Small intestine (tissue), 7 donors: ENCODE results near the gene CECR2. TPM values are rescaled to one million over a fixed set of nuclear protein-coding genes. Genes with fewer than 3 reads are reported as not detected.
"Not testable (repeated sequence)": the region's sequence is repeated elsewhere in the genome, so short reads cannot be mapped to it uniquely, and the experiment has no call there.

ENCODE experiments used
- DNase-seq, 2 donors: peaks; one replicate each; pipeline versions ENCODE4 v3.0.0 to v3.0.0-alpha.2; 2013
- FAIRE-seq: peaks from 2 replicates; lab custom pipeline; 2012; peaks lifted over from hg19 to GRCh38; lab: Jason Lieb, UNC
- H3K27ac ChIP-seq, 3 donors: one replicate each; pipeline ENCODE4 v1.5.1; 2013; ENCODE audit warnings: low read length in 2 of 3, mild to moderate bottlenecking in 2 of 3, control low read depth in 1 of 3, inconsistent platforms in 1 of 3, low read depth in 1 of 3, moderate library complexity in 1 of 3
- H3K27me3 ChIP-seq, 3 donors: one replicate each; pipeline ENCODE4 v1.6.1; 2013; ENCODE audit warnings: low read length in 3 of 3, inconsistent platforms in 1 of 3; ENCODE audit not compliant: control insufficient read depth in 3 of 3, insufficient read depth in 3 of 3
- H3K36me3 ChIP-seq, 3 donors: one replicate each; pipeline ENCODE4 v1.6.1; 2013; ENCODE audit warnings: low read length in 3 of 3, inconsistent platforms in 1 of 3, low read depth in 1 of 3, mild to moderate bottlenecking in 1 of 3, moderate library complexity in 1 of 3; ENCODE audit not compliant: control insufficient read depth in 3 of 3, insufficient read depth in 2 of 3
- H3K4me1 ChIP-seq, 3 donors: one replicate each; pipeline ENCODE4 v1.6.1; 2013; ENCODE audit warnings: low read length in 2 of 3, inconsistent platforms in 1 of 3, low read depth in 1 of 3, mild to moderate bottlenecking in 1 of 3, moderate library complexity in 1 of 3; ENCODE audit not compliant: control insufficient read depth in 3 of 3, insufficient read depth in 2 of 3
- H3K4me3 ChIP-seq, 3 donors: one replicate each; pipeline ENCODE4 v1.5.1; 2013; ENCODE audit warnings: low read length in 3 of 3, control low read depth in 1 of 3, inconsistent platforms in 1 of 3, low read depth in 1 of 3, mild to moderate bottlenecking in 1 of 3, moderate library complexity in 1 of 3
- H3K9me3 ChIP-seq, 2 donors: one replicate each; pipeline ENCODE4 v1.6.1; 2013; ENCODE audit warnings: low read depth in 1 of 2, low read length in 1 of 2; ENCODE audit not compliant: control insufficient read depth in 2 of 2, insufficient read depth in 1 of 2
- WGBS, 3 donors: extraction: QIAGEN DNeasy Blood & Tissue Kit; methylation state at CpG; one replicate each; pipeline ENCODE4 v1.1.7; 2013; 5-methylcytosine and 5-hydroxymethylcytosine counted together
- polyA plus RNA-seq, 4 donors: library from polyadenylated mRNA; stranded (reverse) in 3 of 4; unstranded in 1 of 4; fragments of 200-250 nt in 3 of 4; fragments of 120-200 nt in 1 of 4; gene quantifications; one replicate each; pipeline versions ENCODE4 v1.2.1 to v1.2.3, GENCODE V29; 2013
- donor health status: healthy with polysubstance abuse.
- donor health status: control.
- donor health status: control.
- donor health status: Bipolar disorder and iron deficiency.
- donor health status: healthy.

The CECR2 gene
- polyA plus RNA-seq, 4 donors = under 0.01 to 0.84 (median 0.34) TPM

DNA sequence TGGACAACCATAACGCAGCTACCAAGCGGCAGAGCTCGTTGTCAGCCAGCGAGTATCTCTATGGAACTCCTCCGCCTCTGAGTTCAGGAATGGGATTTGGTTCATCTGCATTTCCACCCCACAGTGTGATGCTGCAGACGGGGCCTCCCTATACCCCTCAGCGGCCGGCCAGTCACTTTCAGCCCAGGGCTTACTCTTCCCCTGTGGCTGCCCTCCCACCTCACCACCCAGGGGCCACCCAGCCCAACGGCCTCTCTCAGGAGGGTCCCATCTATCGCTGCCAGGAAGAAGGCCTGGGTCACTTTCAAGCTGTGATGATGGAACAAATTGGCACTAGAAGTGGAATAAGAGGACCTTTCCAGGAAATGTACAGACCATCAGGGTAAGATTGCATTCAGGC lies 179.9 kb downstream of the CECR2 start:
- Histone ChIP-seq H3K27me3 (no peaks in the 10 kb centered on the region), H3K9me3 (no peaks in the 10 kb centered on the region), H3K4me3 (no peak overlapping the region), H3K4me1 (no peaks in the 10 kb centered on the region), H3K27ac (no peak overlapping the region), H3K36me3 (no peaks in the 10 kb centered on the region)
- WGBS, 3 donors = 88 to 91% (median 89%) methylated on average over 10 of the region's 10 CpGs
- FAIRE-seq (no peak), DNase-seq (no peak)

DNA sequence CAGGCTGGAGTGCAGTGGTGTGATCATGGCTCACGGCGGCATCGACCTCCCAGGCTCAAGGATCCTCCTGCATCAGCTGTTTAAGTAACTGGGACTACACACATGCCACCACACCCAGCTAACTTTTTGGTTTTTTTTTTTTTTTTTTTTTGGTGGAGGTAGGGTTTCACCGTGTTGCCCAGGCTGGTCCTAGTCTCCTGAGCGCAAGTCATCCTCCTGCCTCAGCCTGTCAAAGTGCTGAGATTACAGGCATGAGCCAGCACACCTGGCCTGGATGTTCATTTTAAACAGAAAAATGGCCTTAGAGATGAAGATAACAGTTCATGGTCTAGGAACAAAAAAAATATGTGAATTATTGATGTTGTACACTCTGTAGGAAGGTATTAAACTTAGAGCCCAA lies 180.4 kb downstream of the CECR2 start:
- Histone ChIP-seq H3K4me1 (no peaks in the 10 kb centered on the region), H3K27ac (no peak overlapping the region), H3K9me3 (no peaks in the 10 kb centered on the region), H3K4me3 (no peak overlapping the region), H3K36me3 (no peaks in the 10 kb centered on the region), H3K27me3 (no peaks in the 10 kb centered on the region)
- 90 to 95% (median 91%) methylated on average over 5 of the region's 5 CpGs for WGBS, 3 donors
- FAIRE-seq = no peak
- no peak for DNase-seq

DNA sequence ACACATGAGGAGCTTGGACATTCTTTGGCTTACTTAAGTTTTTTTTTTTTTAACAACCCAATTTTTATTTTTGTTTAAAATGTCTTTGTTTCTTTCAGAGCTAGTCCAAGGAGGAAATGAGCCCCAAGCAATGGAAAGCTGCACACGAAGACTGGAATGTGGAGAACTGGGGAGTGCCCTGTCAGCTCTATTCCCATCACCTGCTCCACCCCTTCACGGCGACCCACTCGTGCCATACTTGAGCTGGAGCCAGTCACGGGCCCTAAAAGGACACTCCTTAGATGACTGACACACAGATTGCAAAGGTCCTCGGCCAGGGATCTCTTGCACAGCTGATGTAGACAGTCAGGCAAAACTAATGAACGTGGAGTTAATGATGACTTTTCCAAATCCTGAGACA lies 183.5 kb downstream of the CECR2 start:
- FAIRE-seq (no peak), DNase-seq (no peak)
- Histone ChIP-seq H3K36me3 (no peaks in the 10 kb centered on the region), H3K4me1 (no peaks in the 10 kb centered on the region), H3K27ac (no peak overlapping the region), H3K9me3 (no peaks in the 10 kb centered on the region), H3K27me3 (no peaks in the 10 kb centered on the region), H3K4me3 (no peak overlapping the region)
- WGBS, 3 donors = 13 to 61% (median 43%) methylated on average over 7 of the region's 7 CpGs

DNA sequence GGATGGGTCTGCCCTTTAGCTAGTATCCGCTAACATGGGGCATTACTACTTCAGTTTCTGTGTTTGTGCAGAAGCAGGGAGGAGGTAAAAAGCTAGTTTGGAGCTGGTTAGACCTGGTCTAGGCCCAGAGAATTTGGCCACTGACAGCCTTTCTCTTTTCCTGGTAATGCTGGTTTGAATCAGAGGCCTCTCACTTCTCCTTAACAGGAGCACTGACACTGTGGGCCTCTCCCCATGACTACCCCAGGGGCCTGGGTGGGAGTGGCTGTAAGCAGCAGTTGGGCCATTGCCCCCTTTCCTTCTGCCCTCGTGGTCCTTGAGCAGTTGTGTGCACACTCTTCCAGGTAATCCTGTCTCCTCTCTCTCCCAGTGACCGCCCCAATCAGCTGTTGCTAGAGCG lies 185.6 kb downstream of the CECR2 start:
- Histone ChIP-seq H3K27ac (no peak overlapping the region), H3K36me3 (no peaks in the 10 kb centered on the region), H3K4me1 (no peaks in the 10 kb centered on the region), H3K4me3 (no peak overlapping the region), H3K27me3 (no peaks in the 10 kb centered on the region), H3K9me3 (no peaks in the 10 kb centered on the region)
- FAIRE-seq = no peak
- 77 to 81% (median 79%) methylated on average over 4 of the region's 4 CpGs for WGBS, 3 donors
- no peak for DNase-seq

DNA sequence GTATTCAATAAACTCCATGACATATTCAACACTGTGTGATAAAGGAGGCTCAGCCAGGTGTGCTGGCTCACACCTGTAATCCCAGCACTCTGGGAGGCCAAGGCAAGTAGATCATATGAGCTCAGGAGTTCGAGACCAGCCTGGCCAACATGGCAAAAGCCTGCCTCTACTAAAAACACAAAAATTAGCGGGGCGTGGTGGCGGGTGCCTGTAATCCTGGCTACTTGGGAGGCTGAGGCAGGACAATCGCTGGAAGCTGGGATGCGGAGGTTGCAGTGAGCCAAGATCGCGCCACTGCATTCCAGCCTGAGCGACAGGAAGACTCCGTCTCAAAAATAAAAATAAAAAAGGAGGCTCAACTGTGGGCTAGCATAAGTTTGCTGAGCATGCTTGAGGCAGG lies 189.9 kb downstream of the CECR2 start:
- Histone ChIP-seq H3K4me1 (no peaks in the 10 kb centered on the region), H3K36me3 (no peaks in the 10 kb centered on the region), H3K4me3 (no peak overlapping the region), H3K27ac (no peak overlapping the region), H3K27me3 (no peaks in the 10 kb centered on the region), H3K9me3 (no peaks in the 10 kb centered on the region)
- no peak for FAIRE-seq
- no peak for DNase-seq
- 88 to 93% (median 93%) methylated on average over 10 of the region's 10 CpGs for WGBS, 3 donors

DNA sequence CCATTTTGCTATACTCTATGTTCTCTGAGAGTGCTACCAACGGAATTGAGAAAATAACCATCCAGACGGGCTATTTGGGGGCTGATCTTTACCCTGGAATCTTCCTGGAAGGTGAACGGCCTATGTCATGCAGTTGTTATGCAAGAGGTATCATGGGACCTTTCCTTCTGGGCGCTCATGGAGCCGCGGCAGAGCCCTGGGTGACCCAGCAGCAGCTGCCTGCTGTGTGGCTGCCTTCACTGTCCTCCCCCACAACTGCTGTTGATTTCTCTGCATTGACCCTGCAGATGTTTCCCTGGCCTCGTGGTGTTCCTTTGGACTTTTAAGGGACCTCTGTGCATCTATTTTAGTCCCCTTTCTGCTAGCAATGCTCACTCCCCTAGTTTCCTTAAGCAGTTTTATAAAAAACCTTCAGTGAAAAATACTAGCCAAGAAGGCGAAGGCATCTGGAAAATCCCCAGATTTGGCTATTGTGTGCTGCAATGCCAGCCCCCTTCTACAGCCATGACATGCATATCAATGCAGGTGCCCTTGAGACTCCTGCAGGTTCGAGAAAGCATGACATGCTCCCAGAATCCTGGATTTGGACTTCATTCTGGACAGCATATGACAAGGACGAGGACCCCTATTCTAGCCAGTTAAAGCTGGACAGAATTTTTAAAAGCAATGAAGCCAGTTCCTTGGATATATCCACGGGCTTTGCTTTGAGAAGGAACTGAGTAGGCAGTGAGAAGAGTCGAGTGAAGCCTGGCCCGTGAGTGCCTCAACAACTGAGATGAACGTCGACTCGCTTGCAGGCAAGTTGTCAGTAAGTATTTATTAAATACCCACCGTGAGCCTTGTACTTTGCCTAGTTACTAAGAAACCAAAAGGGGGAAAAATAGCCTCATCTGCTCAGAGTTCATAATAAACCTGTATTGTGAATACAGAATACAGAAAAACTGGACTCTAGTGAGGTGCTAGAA lies 193.9 kb downstream of the CECR2 start, which contains the start of gene SLC25A18:
Gene SLC25A18, plus strand, starts transcription at position 593 of the 965 bp plus-strand sequence. CDS start 16,447 bp downstream, outside the sequence.
- H3K4me3 ChIP-seq = no peak within 1 kb of the TSS
- no peaks in the 10 kb centered on the region for H3K9me3 ChIP-seq
- WGBS, 3 donors = 48 to 57% (median 53%) methylated on average over 17 of the region's 17 CpGs
- no peak for FAIRE-seq
- no peaks in the 10 kb centered on the region for H3K27me3 ChIP-seq
- no peaks in the 10 kb centered on the region for H3K4me1 ChIP-seq
- H3K36me3 ChIP-seq = no peaks in the 10 kb centered on the region
- peak within 1 kb of the TSS in 2 of 3 donors; percentile 15 to 32 for H3K27ac ChIP-seq
- peak in 1 of 2 donors; percentile 78 for DNase-seq

DNA sequence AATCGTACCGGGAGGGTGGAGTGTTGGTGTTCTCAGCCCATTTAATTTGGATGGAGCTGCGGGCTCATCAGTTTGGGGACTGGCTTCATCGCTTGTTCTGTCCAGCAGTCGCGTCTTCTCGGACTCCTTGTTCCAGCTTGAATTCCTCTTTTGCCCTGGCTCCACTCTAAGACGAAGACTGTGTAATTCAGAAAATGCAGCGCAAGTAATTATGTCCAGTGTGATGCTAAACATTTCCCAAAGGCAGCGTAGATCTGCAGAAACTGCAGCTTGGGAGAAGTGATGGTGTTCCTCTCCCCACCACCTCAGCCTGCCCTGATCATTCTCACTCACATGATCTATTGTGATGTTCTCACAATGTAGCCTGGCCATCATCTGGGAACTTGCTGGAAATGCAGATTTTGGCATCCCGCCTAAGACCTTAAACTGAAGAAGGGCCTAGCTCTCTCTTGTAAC lies 194.7 kb downstream of the CECR2 start:
- H3K27ac ChIP-seq = peak overlapping the region in 1 of 3 donors; percentile 30
- WGBS, 3 donors = 74 to 93% (median 87%) methylated on average over 11 of the region's 11 CpGs
- no peaks in the 10 kb centered on the region for H3K9me3 ChIP-seq
- H3K4me1 ChIP-seq = no peaks in the 10 kb centered on the region
- FAIRE-seq (no peak), DNase-seq (no peak)
- H3K27me3 ChIP-seq = no peaks in the 10 kb centered on the region
- no peak overlapping the region for H3K4me3 ChIP-seq
- H3K36me3 ChIP-seq = no peaks in the 10 kb centered on the region

DNA sequence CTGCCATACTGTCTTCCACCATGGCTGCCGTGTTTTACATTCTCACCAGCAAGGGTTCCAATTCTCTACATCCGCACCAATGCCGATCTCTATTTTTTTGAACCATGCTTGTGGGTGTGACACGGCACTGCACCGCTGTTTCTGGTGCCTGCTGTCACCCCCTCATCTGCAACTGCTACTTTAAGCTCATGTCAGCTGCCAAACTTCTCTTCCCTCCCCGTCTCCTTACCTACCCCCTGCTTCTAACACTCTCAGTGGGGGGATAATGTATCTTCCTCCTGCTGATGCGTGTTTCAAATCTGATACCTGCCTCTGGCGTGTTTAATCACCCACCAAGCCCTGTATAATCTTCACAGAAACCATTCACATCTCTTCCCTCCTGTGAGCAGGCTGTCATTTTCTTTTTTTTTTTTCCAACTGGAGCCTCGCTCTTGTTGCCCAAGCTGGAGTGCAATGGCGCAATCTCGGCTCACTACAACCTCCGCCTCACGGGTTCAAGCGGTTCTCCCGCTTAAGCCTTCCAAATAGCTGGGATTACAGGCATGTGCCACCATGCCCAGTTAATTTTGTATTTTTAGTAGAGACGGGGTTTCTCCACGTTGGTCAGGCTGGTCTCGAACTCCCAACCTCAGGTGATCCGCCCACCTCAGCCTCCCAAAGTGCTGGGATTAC lies 196.9 kb downstream of the CECR2 start:
- not testable (repeated sequence) for FAIRE-seq, H3K4me3 ChIP-seq, H3K27me3 ChIP-seq, H3K4me1 ChIP-seq, DNase-seq, H3K27ac ChIP-seq, H3K9me3 ChIP-seq, H3K36me3 ChIP-seq
- WGBS, 3 donors = 89 to 92% (median 90%) methylated on average over 19 of the region's 19 CpGs
